ENCODE results near the gene CTNNA2.

- TF ChIP-seq POLR2AphosphoS5 (IDR thresholded peaks at IDR 0.05; ENCODE audit: low read depth, low read length) (no peak), SIN3A (IDR thresholded peaks at IDR 0.05; ENCODE audit: borderline replicate concordance, insufficient read depth, low read length) (no peak), TAF1 (IDR thresholded peaks at IDR 0.05; ENCODE audit: borderline replicate concordance, insufficient read depth, low read length) (no peak), FOXP2 (optimal IDR thresholded peaks at IDR 0.05; ENCODE audit: borderline replicate concordance, extremely low read depth, extremely low read length, insufficient read depth) (no peak)
Measured at GRCh38 chr2:80510716-80511115, 997.9 kb downstream of the CTNNA2 start.
